PFSK-1 (cell line): Measurements from ENCODE around the gene UBE2L5.

ENCODE experiments used
- FOXP2 ChIP-seq: optimal IDR thresholded peaks from 2 replicates; pipeline ENCODE3; 2011; ENCODE audit warnings: borderline replicate concordance, control low read depth, inconsistent platforms; ENCODE audit not compliant: insufficient read depth; ENCODE audit errors: extremely low read length, extremely low read depth
- POLR2AphosphoS5 ChIP-seq: IDR thresholded peaks from 2 replicates; pipeline ENCODE4 v1.6.1; 2012; ENCODE audit warnings: low read depth, mild to moderate bottlenecking, control low read depth, low read length, moderate library complexity
- REST ChIP-seq, 2 experiments: IDR thresholded peaks; 2 replicates each; pipeline versions ENCODE4 v1.6.1 to v1.8.0; 2011 to 2012; ENCODE audit warnings: low read depth in 2 of 2, low read length in 2 of 2, control low read depth in 1 of 2, inconsistent platforms in 1 of 2, mild to moderate bottlenecking in 1 of 2, moderate library complexity in 1 of 2; ENCODE audit not compliant: insufficient read depth in 1 of 2
- SIN3A ChIP-seq: IDR thresholded peaks from 2 replicates; pipeline ENCODE4 v1.6.1; 2012; ENCODE audit warnings: mild to moderate bottlenecking, low read length, moderate library complexity, borderline replicate concordance; ENCODE audit not compliant: insufficient read depth
- TAF1 ChIP-seq: IDR thresholded peaks from 2 replicates; pipeline ENCODE4 v1.6.1; 2012; ENCODE audit warnings: low read length, control low read depth, borderline replicate concordance; ENCODE audit not compliant: insufficient read depth

The UBE2L5 gene

GRCh38 chr13:30378191-30378590 is 44.1 kb upstream of the UBE2L5 start:
- TF ChIP-seq TAF1 (no peak), POLR2AphosphoS5 (no peak), SIN3A (no peak), FOXP2 (no peak), REST (IDR thresholded peaks at IDR 0.05; ENCODE audit: insufficient read depth in 1 of 2, low read depth in 2 of 2, low read length in 2 of 2) (no peak)

GRCh38 chr13:30381049-30381448 is 41.2 kb upstream of the UBE2L5 start:
- TF ChIP-seq SIN3A (no peak), FOXP2 (no peak), REST (IDR thresholded peaks at IDR 0.05; ENCODE audit: insufficient read depth in 1 of 2, low read depth in 2 of 2, low read length in 2 of 2) (no peak), POLR2AphosphoS5 (no peak), TAF1 (no peak)

- TF ChIP-seq TAF1 (no peak), SIN3A (no peak), FOXP2 (no peak), POLR2AphosphoS5 (no peak), REST (IDR thresholded peaks at IDR 0.05; ENCODE audit: insufficient read depth in 1 of 2, low read depth in 2 of 2, low read length in 2 of 2) (no peak)
Measured at GRCh38 chr13:30382836-30383525, 39.3 kb upstream of the UBE2L5 start.

GRCh38 chr13:30388406-30389283 is 33.6 kb upstream of the UBE2L5 start:
- TF ChIP-seq FOXP2 (no peak), TAF1 (no peak), POLR2AphosphoS5 (no peak), REST (IDR thresholded peaks at IDR 0.05; ENCODE audit: insufficient read depth in 1 of 2, low read depth in 2 of 2, low read length in 2 of 2) (no peak), SIN3A (no peak)
